Stomach (tissue), 4 donors: ENCODE measurements around the gene NEB.

Source experiments
- CTCF ChIP-seq, 7 experiments: fragments of 450-650 bp in 4 of 7; fragments of 200-600 bp in 3 of 7; sonication (generic) in 3 of 7; IDR thresholded peaks; one replicate each; pipeline ENCODE4 v1.5.1; 2016 to 2019; ENCODE audit warnings: antibody characterized with exemption in 7 of 7, control low read depth in 2 of 7, mild to moderate bottlenecking in 1 of 7
- EP300 ChIP-seq: sonication (generic); formaldehyde crosslinking; IDR thresholded peaks from one replicate; pipeline ENCODE4 v1.6.1; 2017; ENCODE audit warnings: antibody characterized with exemption
- POLR2A ChIP-seq, 4 donors: fragments of 450-650 bp; IDR thresholded peaks; one replicate each; pipeline ENCODE4 v1.6.1; 2016; ENCODE audit warnings: antibody characterized with exemption in 4 of 4, control low read depth in 2 of 4, mild to moderate bottlenecking in 1 of 4, moderate library complexity in 1 of 4
- POLR2AphosphoS5 ChIP-seq, 3 donors: sonication (generic); formaldehyde crosslinking; IDR thresholded peaks; one replicate each; pipeline ENCODE4 v1.6.1; 2016; ENCODE audit warnings: antibody characterized with exemption in 3 of 3

GRCh38 chr2:151761193-151761592 is 26.9 kb upstream of the NEB start:
- TF ChIP-seq POLR2A (IDR thresholded peaks at IDR 0.05) (no peak), CTCF (IDR thresholded peaks at IDR 0.05) (no peak), EP300 (no peak), POLR2AphosphoS5 (IDR thresholded peaks at IDR 0.05) (no peak)
